Epidermal melanocyte (primary cell): ENCODE measurements around the gene MYO10.

ENCODE experiments used
- DNase-seq: peaks from one replicate; pipeline ENCODE4 v3.0.0; 2011; ENCODE audit warnings: low spot score; ENCODE audit not compliant: insufficient read length

MYO10 gene

GRCh38 chr5:16815432-16815831 is 120.7 kb downstream of the MYO10 start:
- no peak for DNase-seq

GRCh38 chr5:16812911-16813310 is 123.2 kb downstream of the MYO10 start:
- no peak for DNase-seq

- DNase-seq, result no peak
Measured at GRCh38 chr5:16812448-16812847, 123.6 kb downstream of the MYO10 start.

GRCh38 chr5:16810208-16810854 is 125.8 kb downstream of the MYO10 start:
- DNase-seq, result no peak

GRCh38 chr5:16809395-16810207 is 126.5 kb downstream of the MYO10 start:
- peak; percentile 68 for DNase-seq

DNA sequence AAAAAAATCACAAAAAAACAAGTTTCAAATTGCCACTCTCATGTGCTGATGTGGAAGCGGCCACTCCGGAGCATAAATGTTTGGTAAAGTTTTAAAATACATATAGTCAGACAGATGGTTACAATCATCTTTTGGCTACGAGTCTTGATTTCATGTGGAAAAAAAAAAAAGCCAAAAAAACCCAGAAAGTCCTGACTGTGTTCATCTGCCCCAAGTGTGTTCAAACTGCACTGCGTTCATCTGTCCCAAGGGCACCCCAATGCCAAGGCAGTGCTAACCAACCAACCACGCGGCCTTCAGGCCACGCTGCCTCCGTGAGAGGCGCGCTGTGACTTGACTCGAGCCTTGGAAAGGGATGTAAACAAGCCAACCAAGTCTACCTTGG is 127.1 kb downstream of the MYO10 start:
- no peak for DNase-seq

DNA sequence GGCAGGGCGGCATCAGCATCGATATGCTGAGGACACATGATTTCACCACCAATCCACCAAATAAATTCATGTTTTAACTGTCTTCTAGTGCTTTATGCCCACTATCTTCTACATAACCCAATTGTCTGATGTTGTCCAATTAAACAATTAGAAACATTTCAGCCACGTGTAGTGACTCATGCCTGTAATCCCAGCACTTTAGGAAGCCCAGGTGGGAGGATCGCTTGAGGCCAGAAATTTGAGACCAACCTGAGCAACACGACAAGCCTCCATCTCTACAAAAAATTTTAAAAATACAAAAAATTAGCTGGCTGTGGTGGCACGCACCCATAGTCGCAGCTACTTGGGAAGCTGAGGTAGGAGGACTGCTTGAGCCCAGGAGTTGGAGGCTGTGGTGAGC is 128.1 kb downstream of the MYO10 start:
- no peak for DNase-seq

DNA sequence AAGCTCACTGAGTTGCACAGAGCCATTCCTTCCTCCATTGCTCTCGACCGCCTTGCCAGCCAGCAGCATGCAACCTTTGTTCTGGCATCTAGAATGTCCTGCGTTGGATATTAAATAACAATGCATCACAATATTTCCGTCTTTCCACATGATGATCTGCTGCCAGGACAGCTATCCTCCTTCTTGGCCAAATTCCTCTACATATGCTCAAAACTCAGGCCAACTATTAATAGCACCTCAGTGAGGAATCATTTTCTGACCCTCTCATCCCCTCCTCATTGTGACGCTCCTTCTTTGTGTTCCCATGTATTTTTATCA is 128.6 kb downstream of the MYO10 start:
- no peak for DNase-seq

GRCh38 chr5:16806711-16807546 is 129.2 kb downstream of the MYO10 start:
- peak; percentile 64 for DNase-seq

- DNase-seq, result no peak
Measured at GRCh38 chr5:16805486-16805885, 130.6 kb downstream of the MYO10 start.

GRCh38 chr5:16803831-16804230 is 132.3 kb downstream of the MYO10 start:
- no peak for DNase-seq

DNA sequence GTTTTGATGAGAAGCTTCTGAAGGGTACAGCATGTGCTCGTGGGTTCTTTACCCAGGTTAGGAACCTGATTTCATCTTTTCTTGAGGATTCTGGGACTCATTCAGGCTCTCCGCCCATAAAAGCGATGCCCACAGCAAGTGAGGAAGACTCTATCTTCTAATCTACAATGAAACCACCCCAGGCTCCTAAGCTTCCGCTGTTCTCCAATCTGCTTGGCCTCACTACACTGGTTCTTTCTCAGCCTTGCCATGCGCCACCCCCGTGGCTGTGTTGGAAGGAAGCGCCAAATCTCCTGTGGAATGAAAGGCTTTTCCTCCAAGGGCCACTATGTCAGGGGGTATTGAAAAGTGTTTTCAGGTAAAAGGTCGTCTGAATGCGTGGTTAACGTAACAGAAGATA is 135.6 kb downstream of the MYO10 start:
- no peak for DNase-seq

- DNase-seq, result no peak
Measured at GRCh38 chr5:16799796-16800195, 136.3 kb downstream of the MYO10 start.

- no peak for DNase-seq
Measured at GRCh38 chr5:16797951-16798350, 138.1 kb downstream of the MYO10 start.

DNA sequence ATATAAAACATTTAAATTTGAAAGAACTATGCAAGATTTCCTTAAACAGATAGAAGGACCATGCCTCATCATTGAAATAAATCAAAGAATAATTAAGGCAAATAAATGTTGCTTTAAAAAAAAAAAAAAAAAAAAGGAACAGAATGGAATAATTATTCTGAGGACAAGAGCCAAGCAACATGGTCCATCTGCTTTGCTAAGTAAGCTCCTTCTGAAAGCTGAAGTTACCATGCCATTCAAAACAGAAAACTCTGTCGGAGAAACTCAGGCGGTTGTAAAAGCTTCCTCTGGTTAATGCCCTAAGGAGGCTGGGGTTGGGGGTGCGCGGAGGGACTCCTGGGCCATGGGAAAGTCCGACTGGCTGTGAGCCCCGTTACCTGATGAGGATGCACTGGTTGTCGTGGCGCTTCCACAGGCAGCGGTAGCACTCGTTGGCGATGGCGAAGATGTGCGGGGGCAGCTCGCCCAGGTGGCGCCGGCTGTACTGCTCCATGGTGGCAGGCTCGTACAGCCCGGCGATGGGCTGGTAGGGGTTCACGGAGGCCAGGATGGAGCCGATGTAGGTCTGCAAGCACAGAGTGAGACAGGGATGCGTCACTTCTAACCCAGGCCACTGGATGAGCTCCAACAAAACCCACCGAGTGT is 141.7 kb downstream of the MYO10 start:
- DNase-seq, result no peak

DNA sequence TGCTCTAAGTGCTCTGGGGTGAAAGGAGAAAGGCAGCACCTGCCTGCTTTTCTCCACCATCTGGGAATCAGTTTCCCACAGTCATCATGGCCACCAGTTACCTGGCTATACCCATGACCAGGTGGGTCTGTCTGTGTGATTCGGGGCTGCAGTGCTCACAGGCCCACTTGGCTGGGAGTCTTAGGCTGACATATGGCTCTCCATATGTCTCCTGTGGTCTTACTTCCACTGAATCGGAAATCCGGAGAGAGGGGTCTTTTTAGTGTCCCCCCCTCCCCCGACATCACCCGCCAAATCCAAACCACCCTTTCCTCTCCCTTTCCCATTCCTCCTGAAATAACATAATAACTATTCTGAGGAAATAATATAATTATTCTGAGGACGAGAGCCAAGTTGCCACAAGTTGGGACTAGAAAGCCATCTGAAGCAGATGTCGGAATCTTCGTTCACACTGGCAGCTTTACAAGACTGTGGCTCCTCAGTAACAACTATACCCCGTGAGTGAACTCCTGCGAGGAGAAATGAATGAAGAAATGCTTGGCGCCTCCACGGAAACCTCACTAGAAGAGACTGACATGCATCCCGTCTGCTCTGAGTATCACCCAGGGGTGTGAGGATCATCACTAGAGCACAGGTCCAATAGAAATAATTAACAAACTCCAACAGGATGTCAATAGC is 143.4 kb downstream of the MYO10 start:
- no peak for DNase-seq

GRCh38 chr5:16791904-16792597 is 144.0 kb downstream of the MYO10 start:
- no peak for DNase-seq

- peak; percentile 78 for DNase-seq
Measured at GRCh38 chr5:16791036-16791705, 144.9 kb downstream of the MYO10 start.

GRCh38 chr5:16788957-16789356 is 147.1 kb downstream of the MYO10 start:
- no peak for DNase-seq

DNA sequence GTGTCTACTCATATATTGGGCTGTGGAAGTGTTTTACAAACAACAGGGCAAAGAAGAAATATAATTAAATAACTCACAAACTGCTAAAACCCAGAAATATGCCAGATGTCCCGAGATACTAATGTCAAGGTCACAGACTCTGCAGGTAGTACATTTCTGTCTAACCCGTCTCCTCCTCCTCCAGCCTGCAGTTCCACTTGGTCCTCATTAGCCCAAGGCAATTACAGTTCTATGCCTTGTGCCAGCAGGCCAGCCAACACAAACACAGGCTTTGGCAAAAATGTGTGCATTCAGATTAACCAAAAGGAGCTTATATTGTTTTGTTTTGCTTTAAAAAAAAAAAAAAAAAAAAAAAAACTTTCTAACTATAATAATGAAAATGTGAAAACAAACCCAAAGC is 148.8 kb downstream of the MYO10 start:
- DNase-seq, result no peak
